Duodenal mucosa (tissue), 2 donors: ENCODE measurements around the gene TNRC6C.

Source experiments
- H3K27ac ChIP-seq: one replicate; pipeline ENCODE4 v1.7.0; 2013; ENCODE audit warnings: low read depth, low read length
- H3K27me3 ChIP-seq, 2 donors: one replicate each; pipeline ENCODE4 v1.7.0; 2013; ENCODE audit warnings: low read length in 2 of 2, control low read depth in 1 of 2; ENCODE audit not compliant: insufficient read depth in 2 of 2, control insufficient read depth in 1 of 2
- H3K36me3 ChIP-seq, 2 donors: one replicate each; pipeline ENCODE4 v1.7.0; 2013; ENCODE audit warnings: low read length in 2 of 2, control low read depth in 1 of 2; ENCODE audit not compliant: insufficient read depth in 2 of 2, control insufficient read depth in 1 of 2
- H3K4me1 ChIP-seq, 2 donors: one replicate each; pipeline ENCODE4 v1.7.0; 2013; ENCODE audit warnings: low read length in 2 of 2, control low read depth in 1 of 2; ENCODE audit not compliant: insufficient read depth in 2 of 2, control insufficient read depth in 1 of 2
- H3K4me3 ChIP-seq, 2 donors: one replicate each; pipeline ENCODE4 v1.7.0; 2013; ENCODE audit warnings: low read length in 2 of 2, low read depth in 1 of 2
- H3K9ac ChIP-seq, 2 donors: one replicate each; pipeline ENCODE4 v1.7.0; 2013; ENCODE audit warnings: low read length in 2 of 2, low read depth in 1 of 2
- H3K9me3 ChIP-seq, 2 donors: one replicate each; pipeline ENCODE4 v1.7.0; 2013; ENCODE audit warnings: low read length in 2 of 2, control low read depth in 1 of 2; ENCODE audit not compliant: control insufficient read depth in 1 of 2

The TNRC6C gene

DNA sequence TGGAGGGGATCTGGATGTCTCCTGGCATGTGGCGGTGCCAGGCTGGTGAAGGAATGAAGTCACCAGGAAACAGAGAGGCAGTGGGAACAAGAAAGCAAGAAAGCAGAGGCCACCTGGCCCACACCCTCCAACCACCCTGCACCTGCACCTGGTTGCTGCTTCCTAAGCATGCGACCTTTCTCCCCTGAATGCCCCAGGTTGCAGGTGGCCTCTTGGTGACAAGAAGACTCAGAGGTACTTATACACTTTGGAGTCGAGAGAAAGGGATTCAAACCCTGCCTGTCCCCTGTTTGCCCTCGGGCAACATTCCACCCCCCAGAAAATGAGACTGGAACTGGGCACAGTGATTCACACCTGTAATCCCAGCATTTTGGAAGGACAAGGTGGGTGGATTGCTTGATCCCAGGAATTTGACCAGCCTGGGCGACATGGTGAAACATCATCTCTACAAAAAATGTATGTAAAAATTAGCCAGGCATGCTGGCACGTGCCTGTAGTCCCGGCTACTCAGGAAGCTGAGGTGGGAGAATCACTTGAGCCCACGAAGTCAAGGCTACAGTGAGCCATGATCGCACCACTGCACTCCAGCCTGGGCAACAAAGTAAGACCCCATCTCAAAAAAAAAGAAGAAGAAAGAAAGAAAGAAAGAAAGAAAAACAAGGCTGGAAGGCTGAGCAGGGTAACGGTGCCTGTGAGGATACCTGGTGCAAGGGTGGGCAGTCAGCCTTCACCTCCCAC is 34.6 kb upstream of the TNRC6C start:
- Histone ChIP-seq H3K9me3 (no peaks in the 10 kb centered on the region), H3K27me3 (peaks cover 4 to 7% of the 10 kb centered on the region in 2 donors), H3K4me1 (peaks cover 11 to 17% of the 10 kb centered on the region in 2 donors), H3K9ac (no peak overlapping the region), H3K36me3 (no peaks in the 10 kb centered on the region), H3K27ac (no peak overlapping the region), H3K4me3 (no peak overlapping the region)

DNA sequence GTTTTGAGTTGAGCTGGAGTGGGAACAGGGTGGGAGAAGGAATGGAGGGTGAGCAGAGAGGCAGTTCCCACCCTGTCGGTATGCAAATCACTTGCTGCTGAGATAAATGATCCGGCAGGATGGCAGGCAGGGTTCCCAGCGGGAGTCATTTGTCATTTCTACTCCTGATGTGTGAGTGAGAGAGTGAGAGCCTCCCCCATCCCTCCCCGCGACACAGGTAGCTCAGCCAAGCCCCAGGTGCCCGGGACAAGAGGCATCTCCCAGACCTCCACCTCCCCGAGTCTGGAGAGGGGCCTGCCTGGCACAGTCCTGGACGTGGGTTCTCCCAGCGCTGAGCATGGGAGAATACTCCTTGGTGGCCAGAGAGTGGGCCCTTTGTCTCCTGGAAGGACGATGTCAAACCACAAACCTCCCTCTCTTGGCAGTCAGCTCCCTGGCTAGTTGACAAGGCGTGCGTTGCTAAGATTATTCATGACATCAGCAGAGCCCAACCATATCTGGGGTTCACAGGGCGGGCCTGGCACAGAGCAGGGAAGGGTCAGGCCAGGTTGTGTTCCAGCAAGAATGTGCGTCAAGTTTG is 33.7 kb upstream of the TNRC6C start:
- H3K27ac ChIP-seq = no peak overlapping the region
- H3K9ac ChIP-seq = no peak overlapping the region
- no peaks in the 10 kb centered on the region for H3K36me3 ChIP-seq
- H3K27me3 ChIP-seq = peaks cover 10% of the 10 kb centered on the region in 2 donors
- H3K9me3 ChIP-seq = no peaks in the 10 kb centered on the region
- peaks cover 11 to 17% of the 10 kb centered on the region in 2 donors for H3K4me1 ChIP-seq
- no peak overlapping the region for H3K4me3 ChIP-seq

- Histone ChIP-seq H3K4me1 (peaks cover 11 to 17% of the 10 kb centered on the region in 2 donors), H3K4me3 (no peak overlapping the region), H3K27ac (no peak overlapping the region), H3K9ac (no peak overlapping the region), H3K9me3 (no peaks in the 10 kb centered on the region), H3K36me3 (no peaks in the 10 kb centered on the region), H3K27me3 (peaks cover 10 to 14% of the 10 kb centered on the region in 2 donors)
These were observed 32.5 kb upstream of the TNRC6C start for GRCh38 chr17:77925831-77926543.

DNA sequence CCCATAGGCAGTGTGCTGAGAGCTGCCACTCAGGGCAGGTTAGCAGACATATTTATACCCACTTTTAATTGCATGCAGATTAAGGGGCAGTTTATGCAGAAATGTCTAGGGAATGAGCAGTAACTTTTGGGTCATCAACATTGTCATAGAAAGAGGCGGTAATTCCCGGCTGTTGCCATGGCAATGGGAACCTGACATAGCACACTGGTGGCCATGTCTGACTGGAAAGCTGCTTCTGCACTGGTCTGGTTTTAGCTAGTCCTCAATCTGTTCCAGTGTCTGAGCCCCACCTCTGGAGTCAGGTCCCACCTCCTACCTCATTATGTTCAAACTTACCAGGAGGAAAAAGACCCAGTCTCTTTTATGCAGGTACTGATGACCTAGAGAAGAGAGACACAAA is 31.5 kb upstream of the TNRC6C start:
- H3K4me1 ChIP-seq = peaks cover 11 to 17% of the 10 kb centered on the region in 2 donors
- H3K4me3 ChIP-seq = no peak overlapping the region
- H3K36me3 ChIP-seq = no peaks in the 10 kb centered on the region
- no peak overlapping the region for H3K27ac ChIP-seq
- H3K9ac ChIP-seq = no peak overlapping the region
- peaks cover 10 to 14% of the 10 kb centered on the region in 2 donors for H3K27me3 ChIP-seq
- no peaks in the 10 kb centered on the region for H3K9me3 ChIP-seq

DNA sequence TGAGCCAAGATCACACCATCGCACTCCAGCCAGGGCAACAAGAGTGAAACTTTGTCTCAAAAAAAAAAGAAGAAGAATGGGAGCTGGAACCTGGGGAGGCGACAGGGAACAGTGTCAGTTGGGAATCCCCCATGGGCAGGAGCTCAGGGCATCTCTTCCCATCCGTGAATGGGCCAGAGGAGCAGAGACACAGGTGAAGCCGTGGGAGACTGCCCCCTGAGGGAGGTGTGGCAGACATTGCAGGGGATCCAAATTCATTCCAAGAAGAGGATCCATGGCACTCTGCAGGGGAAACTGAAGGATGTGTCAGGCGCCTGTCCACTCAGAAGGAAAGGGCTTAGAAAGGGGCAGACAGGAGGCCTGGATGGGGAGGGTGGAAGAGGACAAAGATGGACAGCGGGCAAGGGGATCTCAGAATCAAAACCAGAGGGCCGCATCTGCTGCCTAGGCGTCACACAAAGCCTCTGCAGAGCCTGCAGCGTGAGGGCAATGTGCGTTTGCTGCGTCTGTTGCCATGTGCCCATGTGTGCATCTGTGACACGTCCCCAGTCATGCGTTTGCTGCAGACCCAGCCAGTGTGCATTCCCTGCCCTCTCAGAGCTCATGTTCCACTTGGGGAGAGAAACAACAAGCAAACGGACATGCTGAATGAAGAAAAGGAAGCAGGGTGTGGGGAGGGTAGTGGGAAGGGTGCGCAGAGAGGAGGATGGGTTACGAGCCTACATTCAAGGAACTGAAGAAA is 30.6 kb upstream of the TNRC6C start:
- Histone ChIP-seq H3K36me3 (no peaks in the 10 kb centered on the region), H3K27me3 (peaks cover 10 to 14% of the 10 kb centered on the region in 2 donors), H3K4me3 (no peak overlapping the region), H3K4me1 (peaks cover 11 to 17% of the 10 kb centered on the region in 2 donors), H3K27ac (no peak overlapping the region), H3K9ac (no peak overlapping the region), H3K9me3 (no peaks in the 10 kb centered on the region)

GRCh38 chr17:77928519-77929179 is 29.9 kb upstream of the TNRC6C start:
- Histone ChIP-seq H3K27me3 (peaks cover 10 to 12% of the 10 kb centered on the region in 2 donors), H3K4me1 (peaks cover 8 to 16% of the 10 kb centered on the region in 2 donors), H3K36me3 (no peaks in the 10 kb centered on the region), H3K27ac (no peak overlapping the region), H3K4me3 (no peak overlapping the region), H3K9ac (no peak overlapping the region), H3K9me3 (no peaks in the 10 kb centered on the region)

GRCh38 chr17:77929180-77929564 is 29.3 kb upstream of the TNRC6C start:
- H3K4me3 ChIP-seq = no peak overlapping the region
- no peak overlapping the region for H3K27ac ChIP-seq
- H3K4me1 ChIP-seq = peaks cover 5 to 10% of the 10 kb centered on the region in 2 donors
- no peaks in the 10 kb centered on the region for H3K9me3 ChIP-seq
- no peak overlapping the region for H3K9ac ChIP-seq
- no peaks in the 10 kb centered on the region for H3K36me3 ChIP-seq
- peaks cover 12 to 15% of the 10 kb centered on the region in 2 donors for H3K27me3 ChIP-seq

DNA sequence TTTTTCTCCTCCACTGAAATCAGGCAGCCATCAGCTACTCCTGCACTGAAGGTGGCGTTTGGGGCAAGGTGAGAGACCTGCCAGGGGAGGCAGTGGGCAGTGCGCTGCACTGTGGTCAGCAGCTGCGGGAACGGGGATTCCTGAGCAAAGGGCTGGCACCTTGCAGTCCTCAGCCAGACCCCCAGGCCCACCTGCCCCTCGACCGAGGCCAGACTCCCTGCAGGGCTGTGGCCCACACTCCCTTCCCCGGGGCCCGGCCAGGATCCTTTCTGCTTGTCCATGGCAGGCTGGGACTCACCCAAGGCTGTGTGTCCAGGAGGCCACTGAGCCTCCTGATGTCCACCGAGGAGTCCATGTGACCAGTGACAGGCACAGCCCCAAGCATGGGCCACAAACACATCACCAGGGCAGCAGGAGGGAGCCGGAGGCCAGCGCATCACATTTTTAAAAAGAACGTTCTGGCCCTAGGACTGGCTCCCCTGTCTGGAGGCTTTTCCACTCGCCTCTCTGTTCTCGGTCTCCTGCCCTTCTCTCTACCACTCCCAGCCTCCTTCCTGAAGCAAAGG is 28.5 kb upstream of the TNRC6C start:
- H3K27ac ChIP-seq = no peak overlapping the region

More for the DNA sequence above, 28.5 kb upstream of the TNRC6C start:
- peaks cover 0 to 3% of the 10 kb centered on the region in 2 donors for H3K4me1 ChIP-seq
- peaks cover 7 to 11% of the 10 kb centered on the region in 2 donors for H3K27me3 ChIP-seq
- no peaks in the 10 kb centered on the region for H3K9me3 ChIP-seq
- H3K36me3 ChIP-seq = no peaks in the 10 kb centered on the region
- no peak overlapping the region for H3K4me3 ChIP-seq
- no peak overlapping the region for H3K9ac ChIP-seq
